HepG2 (cell line): ENCODE measurements around the gene NT5C3B. TPM values are rescaled to one million over a fixed set of nuclear protein-coding genes. Genes with fewer than 3 reads are reported as not detected.

Experiments used
- AGO2 ChIP-seq: fragments of 200-400 bp; formaldehyde crosslinking; optimal IDR thresholded peaks from 2 replicates; pipeline ENCODE3; 2017; ENCODE audit warnings: mild to moderate bottlenecking, low read depth, low read length, moderate library complexity
- AKAP8 ChIP-seq: sonication (generic); formaldehyde crosslinking; IDR thresholded peaks from 2 replicates; pipeline ENCODE4 v1.5.1; 2020; ENCODE audit warnings: mild to moderate bottlenecking, missing genetic modification reagents
- ZBTB38 ChIP-seq: sonication (generic); formaldehyde crosslinking; IDR thresholded peaks from 2 replicates; pipeline ENCODE4 v1.5.1; 2020; ENCODE audit warnings: mild to moderate bottlenecking, missing genetic modification reagents
- ZNF34 ChIP-seq: sonication (generic); formaldehyde crosslinking; IDR thresholded peaks from 2 replicates; pipeline ENCODE4 v1.4.0; 2020; ENCODE audit warnings: mild to moderate bottlenecking, missing genetic modification reagents, borderline replicate concordance
- ZNF652 ChIP-seq: IDR thresholded peaks from 2 replicates; pipeline ENCODE4 v1.6.1; 2016; ENCODE audit warnings: low read depth, borderline replicate concordance
- polyA plus RNA-seq, 8 experiments: library from polyadenylated mRNA; depleted of rRNA in 3 of 8; stranded (reverse) in 7 of 8; unstranded in 1 of 8; fragments of >200 nt; fragmentation: Illumina TruSeq in 4 of 8; extraction: Trizol in 4 of 8; gene quantifications; 2 replicates each; pipeline versions ENCODE4 v1.2.1 to v1.2.3, GENCODE V29; 2011 to 2016; ENCODE audit warnings: low read depth in 4 of 8, missing spikeins in 1 of 8, mixed read lengths in 1 of 8; ENCODE audit not compliant: insufficient read depth in 1 of 8
- total RNA-seq, 5 experiments: library from RNA; depleted of rRNA; stranded (reverse); fragments of >200 nt; fragmentation: Illumina TruSeq; extraction: Trizol; gene quantifications; 2 replicates each; pipeline ENCODE4 v1.2.3, GENCODE V29; 2016; ENCODE audit warnings: low read depth in 1 of 5
- TF ChIP-seq, protein P1 (sequence below): sonication (generic); formaldehyde crosslinking; IDR thresholded peaks from 2 replicates; pipeline ENCODE4 v1.9.0; 2022; ENCODE audit warnings: low read depth, missing genetic modification reagents
- TF ChIP-seq, protein P2 (sequence below): sonication (generic); formaldehyde crosslinking; IDR thresholded peaks from 2 replicates; pipeline ENCODE4; 2020; ENCODE audit warnings: missing genetic modification reagents, mild to moderate bottlenecking, borderline replicate concordance
- TF ChIP-seq, protein P3 (sequence below): sonication (generic); formaldehyde crosslinking; IDR thresholded peaks from 2 replicates; pipeline ENCODE4 v1.8.0; 2022; ENCODE audit warnings: mild to moderate bottlenecking, missing genetic modification reagents, moderate library complexity
- TF ChIP-seq, protein P4 (sequence below): sonication (generic); formaldehyde crosslinking; IDR thresholded peaks from 2 replicates; pipeline ENCODE4 v1.4.0; 2020; ENCODE audit warnings: mild to moderate bottlenecking, missing genetic modification reagents
- TF ChIP-seq, protein P5 (sequence below): sonication (generic); formaldehyde crosslinking; IDR thresholded peaks from 2 replicates; pipeline ENCODE4 v1.4.0; 2020; ENCODE audit warnings: missing genetic modification reagents, borderline replicate concordance

The NT5C3B gene
- total and polyA plus RNA-seq, 2 of the 13 experiments (the other 11 are each of a cell fraction or from before 2014, with no cell fraction given): 104 to 126 TPM

DNA sequence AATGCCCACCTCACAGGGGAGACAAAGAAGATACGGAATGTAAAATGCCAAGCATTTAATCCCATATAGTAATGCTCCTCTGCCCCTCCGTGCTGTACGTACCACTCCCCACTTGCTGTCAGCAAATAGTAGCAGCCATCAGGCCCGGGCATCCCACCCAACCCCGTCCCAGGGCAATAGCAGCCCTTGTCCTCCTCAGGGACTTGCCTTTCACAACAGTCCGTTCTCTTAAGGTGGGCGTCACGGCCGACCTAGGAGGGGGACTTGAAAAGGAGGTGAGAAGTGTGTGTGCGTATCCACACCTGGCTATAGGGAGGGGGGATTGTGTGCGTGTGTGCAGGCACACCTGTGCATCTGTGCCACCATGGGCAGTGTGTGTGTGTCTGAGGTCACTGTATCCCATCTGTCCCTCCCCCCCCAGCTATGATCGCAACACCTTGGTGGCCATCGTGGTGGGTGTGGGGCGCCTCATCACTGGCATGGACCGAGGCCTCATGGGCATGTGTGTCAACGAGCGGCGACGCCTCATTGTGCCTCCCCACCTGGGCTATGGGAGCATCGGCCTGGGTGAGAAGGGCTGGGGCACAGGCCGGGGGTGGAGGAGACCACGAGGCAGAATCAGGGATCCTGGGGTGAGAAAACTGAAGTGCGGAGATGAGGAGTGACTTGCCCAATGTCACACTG, 19.3 kb downstream of the NT5C3B start (continued):
- TF ChIP-seq ZBTB38 (CRISPR knock-in tag): 0 out of 2 replicates have a peak, but pooled peaks have one; percentile 34
- TF ChIP-seq, protein P1, sequence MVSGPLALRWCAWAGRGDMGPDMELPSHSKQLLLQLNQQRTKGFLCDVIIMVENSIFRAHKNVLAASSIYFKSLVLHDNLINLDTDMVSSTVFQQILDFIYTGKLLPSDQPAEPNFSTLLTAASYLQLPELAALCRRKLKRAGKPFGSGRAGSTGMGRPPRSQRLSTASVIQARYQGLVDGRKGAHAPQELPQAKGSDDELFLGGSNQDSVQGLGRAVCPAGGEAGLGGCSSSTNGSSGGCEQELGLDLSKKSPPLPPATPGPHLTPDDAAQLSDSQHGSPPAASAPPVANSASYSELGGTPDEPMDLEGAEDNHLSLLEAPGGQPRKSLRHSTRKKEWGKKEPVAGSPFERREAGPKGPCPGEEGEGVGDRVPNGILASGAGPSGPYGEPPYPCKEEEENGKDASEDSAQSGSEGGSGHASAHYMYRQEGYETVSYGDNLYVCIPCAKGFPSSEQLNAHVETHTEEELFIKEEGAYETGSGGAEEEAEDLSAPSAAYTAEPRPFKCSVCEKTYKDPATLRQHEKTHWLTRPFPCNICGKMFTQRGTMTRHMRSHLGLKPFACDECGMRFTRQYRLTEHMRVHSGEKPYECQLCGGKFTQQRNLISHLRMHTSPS (CRISPR knock-in tag): no peak
- no peak for TF ChIP-seq ZNF34 (CRISPR knock-in tag)
- no peak for TF ChIP-seq ZNF652 (CRISPR knock-in tag)
- TF ChIP-seq, protein P2, sequence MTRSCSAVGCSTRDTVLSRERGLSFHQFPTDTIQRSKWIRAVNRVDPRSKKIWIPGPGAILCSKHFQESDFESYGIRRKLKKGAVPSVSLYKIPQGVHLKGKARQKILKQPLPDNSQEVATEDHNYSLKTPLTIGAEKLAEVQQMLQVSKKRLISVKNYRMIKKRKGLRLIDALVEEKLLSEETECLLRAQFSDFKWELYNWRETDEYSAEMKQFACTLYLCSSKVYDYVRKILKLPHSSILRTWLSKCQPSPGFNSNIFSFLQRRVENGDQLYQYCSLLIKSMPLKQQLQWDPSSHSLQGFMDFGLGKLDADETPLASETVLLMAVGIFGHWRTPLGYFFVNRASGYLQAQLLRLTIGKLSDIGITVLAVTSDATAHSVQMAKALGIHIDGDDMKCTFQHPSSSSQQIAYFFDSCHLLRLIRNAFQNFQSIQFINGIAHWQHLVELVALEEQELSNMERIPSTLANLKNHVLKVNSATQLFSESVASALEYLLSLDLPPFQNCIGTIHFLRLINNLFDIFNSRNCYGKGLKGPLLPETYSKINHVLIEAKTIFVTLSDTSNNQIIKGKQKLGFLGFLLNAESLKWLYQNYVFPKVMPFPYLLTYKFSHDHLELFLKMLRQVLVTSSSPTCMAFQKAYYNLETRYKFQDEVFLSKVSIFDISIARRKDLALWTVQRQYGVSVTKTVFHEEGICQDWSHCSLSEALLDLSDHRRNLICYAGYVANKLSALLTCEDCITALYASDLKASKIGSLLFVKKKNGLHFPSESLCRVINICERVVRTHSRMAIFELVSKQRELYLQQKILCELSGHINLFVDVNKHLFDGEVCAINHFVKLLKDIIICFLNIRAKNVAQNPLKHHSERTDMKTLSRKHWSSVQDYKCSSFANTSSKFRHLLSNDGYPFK (CRISPR knock-in tag): no peak
- TF ChIP-seq AGO2: peak; percentile 83
- TF ChIP-seq, protein P3, sequence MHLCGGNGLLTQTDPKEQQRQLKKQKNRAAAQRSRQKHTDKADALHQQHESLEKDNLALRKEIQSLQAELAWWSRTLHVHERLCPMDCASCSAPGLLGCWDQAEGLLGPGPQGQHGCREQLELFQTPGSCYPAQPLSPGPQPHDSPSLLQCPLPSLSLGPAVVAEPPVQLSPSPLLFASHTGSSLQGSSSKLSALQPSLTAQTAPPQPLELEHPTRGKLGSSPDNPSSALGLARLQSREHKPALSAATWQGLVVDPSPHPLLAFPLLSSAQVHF (CRISPR knock-in tag): 0 out of 2 replicates have a peak, but pooled peaks have one; percentile 41
- 0 out of 2 replicates have a peak, but pooled peaks have one; percentile 41 for TF ChIP-seq AKAP8 (CRISPR knock-in tag)
- TF ChIP-seq, protein P4, sequence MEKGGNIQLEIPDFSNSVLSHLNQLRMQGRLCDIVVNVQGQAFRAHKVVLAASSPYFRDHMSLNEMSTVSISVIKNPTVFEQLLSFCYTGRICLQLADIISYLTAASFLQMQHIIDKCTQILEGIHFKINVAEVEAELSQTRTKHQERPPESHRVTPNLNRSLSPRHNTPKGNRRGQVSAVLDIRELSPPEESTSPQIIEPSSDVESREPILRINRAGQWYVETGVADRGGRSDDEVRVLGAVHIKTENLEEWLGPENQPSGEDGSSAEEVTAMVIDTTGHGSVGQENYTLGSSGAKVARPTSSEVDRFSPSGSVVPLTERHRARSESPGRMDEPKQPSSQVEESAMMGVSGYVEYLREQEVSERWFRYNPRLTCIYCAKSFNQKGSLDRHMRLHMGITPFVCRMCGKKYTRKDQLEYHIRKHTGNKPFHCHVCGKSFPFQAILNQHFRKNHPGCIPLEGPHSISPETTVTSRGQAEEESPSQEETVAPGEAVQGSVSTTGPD: no peak
- TF ChIP-seq, protein P5, sequence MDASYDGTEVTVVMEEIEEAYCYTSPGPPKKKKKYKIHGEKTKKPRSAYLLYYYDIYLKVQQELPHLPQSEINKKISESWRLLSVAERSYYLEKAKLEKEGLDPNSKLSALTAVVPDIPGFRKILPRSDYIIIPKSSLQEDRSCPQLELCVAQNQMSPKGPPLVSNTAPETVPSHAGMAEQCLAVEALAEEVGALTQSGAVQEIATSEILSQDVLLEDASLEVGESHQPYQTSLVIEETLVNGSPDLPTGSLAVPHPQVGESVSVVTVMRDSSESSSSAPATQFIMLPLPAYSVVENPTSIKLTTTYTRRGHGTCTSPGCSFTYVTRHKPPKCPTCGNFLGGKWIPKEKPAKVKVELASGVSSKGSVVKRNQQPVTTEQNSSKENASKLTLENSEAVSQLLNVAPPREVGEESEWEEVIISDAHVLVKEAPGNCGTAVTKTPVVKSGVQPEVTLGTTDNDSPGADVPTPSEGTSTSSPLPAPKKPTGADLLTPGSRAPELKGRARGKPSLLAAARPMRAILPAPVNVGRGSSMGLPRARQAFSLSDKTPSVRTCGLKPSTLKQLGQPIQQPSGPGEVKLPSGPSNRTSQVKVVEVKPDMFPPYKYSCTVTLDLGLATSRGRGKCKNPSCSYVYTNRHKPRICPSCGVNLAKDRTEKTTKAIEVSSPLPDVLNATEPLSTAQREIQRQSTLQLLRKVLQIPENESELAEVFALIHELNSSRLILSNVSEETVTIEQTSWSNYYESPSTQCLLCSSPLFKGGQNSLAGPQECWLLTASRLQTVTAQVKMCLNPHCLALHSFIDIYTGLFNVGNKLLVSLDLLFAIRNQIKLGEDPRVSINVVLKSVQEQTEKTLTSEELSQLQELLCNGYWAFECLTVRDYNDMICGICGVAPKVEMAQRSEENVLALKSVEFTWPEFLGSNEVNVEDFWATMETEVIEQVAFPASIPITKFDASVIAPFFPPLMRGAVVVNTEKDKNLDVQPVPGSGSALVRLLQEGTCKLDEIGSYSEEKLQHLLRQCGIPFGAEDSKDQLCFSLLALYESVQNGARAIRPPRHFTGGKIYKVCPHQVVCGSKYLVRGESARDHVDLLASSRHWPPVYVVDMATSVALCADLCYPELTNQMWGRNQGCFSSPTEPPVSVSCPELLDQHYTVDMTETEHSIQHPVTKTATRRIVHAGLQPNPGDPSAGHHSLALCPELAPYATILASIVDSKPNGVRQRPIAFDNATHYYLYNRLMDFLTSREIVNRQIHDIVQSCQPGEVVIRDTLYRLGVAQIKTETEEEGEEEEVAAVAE (CRISPR knock-in tag): no peak
